ENCODE data around the gene ZNF32. TPM values are rescaled to one million over a fixed set of nuclear protein-coding genes. Genes with fewer than 3 reads are reported as not detected.

Gene ZNF32
- total and polyA plus RNA-seq, 12 donors, result 34.4 to 73.8 (median 42.4) TPM

DNA sequence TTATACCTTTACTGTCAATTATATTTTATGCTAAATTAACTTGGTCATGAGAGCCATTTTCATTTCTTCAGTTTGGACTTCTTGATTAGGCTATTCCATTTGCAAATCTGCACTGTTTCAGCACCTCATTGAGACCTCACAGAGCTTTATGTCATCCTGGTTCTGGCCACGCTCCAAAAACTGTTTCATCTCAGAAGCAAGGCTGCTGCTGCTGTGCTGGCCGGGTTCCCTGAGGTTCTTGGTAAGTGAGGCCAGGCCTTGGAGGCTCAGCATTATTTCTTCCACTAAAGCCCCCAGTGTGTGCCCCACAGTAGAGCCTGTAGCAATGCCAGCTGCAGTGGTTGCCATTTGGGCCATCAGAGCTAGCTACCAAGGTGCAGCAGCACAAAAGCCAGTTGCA lies 50.2 kb downstream of the ZNF32 start:
- DNase-seq (peak; percentile 23 to 59), ATAC-seq (peak in 6 of 8 donors; percentile 22 to 62 (median 38))
- H3K36me3 ChIP-seq, result no peaks in the 10 kb centered on the region
- H3K4me1 ChIP-seq, result peaks cover 0 to 25% (median 20%) of the 10 kb centered on the region in 9 donors
- intact Hi-C loops (cut with DNase I), result no loop called here
- TF ChIP-seq, protein P1, sequence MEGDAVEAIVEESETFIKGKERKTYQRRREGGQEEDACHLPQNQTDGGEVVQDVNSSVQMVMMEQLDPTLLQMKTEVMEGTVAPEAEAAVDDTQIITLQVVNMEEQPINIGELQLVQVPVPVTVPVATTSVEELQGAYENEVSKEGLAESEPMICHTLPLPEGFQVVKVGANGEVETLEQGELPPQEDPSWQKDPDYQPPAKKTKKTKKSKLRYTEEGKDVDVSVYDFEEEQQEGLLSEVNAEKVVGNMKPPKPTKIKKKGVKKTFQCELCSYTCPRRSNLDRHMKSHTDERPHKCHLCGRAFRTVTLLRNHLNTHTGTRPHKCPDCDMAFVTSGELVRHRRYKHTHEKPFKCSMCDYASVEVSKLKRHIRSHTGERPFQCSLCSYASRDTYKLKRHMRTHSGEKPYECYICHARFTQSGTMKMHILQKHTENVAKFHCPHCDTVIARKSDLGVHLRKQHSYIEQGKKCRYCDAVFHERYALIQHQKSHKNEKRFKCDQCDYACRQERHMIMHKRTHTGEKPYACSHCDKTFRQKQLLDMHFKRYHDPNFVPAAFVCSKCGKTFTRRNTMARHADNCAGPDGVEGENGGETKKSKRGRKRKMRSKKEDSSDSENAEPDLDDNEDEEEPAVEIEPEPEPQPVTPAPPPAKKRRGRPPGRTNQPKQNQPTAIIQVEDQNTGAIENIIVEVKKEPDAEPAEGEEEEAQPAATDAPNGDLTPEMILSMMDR (IDR thresholded peaks at IDR 0.05), result no peak
- H3K27ac ChIP-seq, result no peak overlapping the region
- no peak overlapping the region for H3K4me3 ChIP-seq
- whole genome bisulfite sequencing, 2 donors, result 17 to 28% methylated on average over 2 of the region's 2 CpGs
- H3K27me3 ChIP-seq, result no peaks in the 10 kb centered on the region
- H3K9me3 ChIP-seq, result no peaks in the 10 kb centered on the region

DNA sequence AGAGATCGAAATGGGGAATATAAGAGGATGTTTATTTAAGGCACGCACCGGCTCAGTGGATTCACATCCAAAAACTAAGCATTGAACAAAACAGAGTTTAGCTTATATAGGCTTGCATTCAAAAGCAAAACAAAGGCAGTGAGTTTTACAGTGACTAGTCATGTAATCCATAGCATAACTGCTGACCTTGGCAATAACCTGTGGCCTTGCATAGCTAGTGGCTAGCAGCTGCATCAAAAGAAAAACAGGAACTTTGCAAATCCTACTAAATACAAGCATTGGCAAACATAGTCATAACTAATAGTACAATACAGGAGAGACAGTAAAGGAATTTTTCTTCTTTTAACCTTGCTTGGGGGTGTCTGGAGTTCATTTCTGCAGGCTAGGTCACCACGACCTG lies 52.1 kb downstream of the ZNF32 start:
- TF ChIP-seq, protein P1 (IDR thresholded peaks at IDR 0.05), result no peak
- Histone ChIP-seq H3K36me3 (no peaks in the 10 kb centered on the region), H3K4me1 (peaks cover 0 to 25% (median 20%) of the 10 kb centered on the region in 9 donors), H3K27me3 (no peaks in the 10 kb centered on the region), H3K9me3 (peaks cover 0 to 9% (median 0%) of the 10 kb centered on the region in 11 donors), H3K27ac (no peak overlapping the region), H3K4me3 (no peak overlapping the region)
- WGBS, 2 donors, result 92% methylated on average over 4 of the region's 4 CpGs
- no peak for ATAC-seq
- intact Hi-C loops (cut with DNase I), result no loop called here
- no peak for DNase-seq

DNA sequence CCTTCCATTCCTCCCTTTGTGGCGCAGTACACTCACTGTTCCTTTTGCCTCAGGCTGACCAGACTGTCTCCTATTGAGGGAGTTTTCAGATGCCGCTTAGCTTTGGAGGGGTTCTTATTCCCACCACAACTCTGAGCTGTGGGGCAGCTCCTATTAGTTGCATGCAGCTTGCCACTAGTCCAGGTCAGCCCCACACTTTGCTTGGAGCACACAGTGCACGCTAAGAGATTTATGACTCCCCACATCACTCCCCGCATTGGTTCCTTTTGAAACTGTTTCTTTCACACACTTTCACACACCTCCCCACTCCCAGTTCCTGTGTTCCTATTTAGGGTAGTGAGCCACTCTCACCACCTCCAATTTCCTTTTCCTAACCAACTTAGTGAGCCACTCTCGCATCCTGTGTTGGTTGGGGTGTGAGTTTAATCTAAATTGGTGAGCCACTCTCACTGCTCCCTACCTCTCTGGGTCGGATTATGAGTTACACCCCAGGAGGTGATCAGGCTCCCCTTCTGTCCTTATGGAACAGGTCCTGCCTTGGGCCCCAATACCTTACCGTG lies 52.9 kb downstream of the ZNF32 start:
- 67 to 70% methylated on average over 7 of the region's 7 CpGs for WGBS, 2 donors
- peak in 4 of 8 donors; percentile 15 to 22 (median 17) for ATAC-seq
- H3K4me3 ChIP-seq, result peak overlapping the region in 3 of 10 donors; percentile 36 to 43 (median 37)

DNA sequence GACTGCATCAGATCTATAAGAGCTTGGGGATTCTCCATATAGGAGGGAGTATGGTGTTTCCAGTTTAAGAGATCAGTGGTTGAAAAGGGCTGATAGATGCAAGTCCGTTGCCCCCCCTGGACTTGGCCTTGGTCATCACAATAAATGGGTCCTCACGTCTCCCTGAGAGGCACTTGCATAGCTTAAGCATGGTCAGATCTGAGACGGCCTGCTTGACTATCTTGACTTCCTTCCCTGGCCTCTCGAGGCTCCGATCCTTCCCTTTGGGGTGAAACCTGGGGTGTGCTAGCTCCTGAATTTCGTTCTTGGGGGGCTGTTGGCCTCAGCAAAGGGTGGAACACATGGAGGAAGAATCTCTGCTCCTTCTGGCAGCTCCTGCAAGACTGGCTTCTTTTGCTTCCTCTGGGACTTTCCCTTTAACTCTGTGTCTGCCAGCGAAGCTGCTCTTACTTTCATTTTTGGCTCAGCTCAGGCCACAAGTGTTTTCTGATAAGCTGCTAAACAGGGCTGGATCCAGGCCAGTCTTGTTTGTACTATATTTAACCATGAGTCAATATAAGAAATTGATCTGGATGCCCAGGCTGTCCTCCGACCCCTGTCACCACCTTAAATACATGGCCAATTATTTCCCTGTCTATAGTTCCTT lies 53.6 kb downstream of the ZNF32 start:
- H3K4me1 ChIP-seq, result peaks cover 0 to 25% (median 20%) of the 10 kb centered on the region in 9 donors
- peak overlapping the region in 1 of 10 donors; percentile 40 for H3K27ac ChIP-seq
- no peaks in the 10 kb centered on the region for H3K36me3 ChIP-seq
- intact Hi-C loops (cut with DNase I), result no loop called here
- peak overlapping the region in 7 of 10 donors; percentile 16 to 43 (median 37) for H3K4me3 ChIP-seq
- no peaks in the 10 kb centered on the region for H3K27me3 ChIP-seq
- DNase-seq (peak in 1 of 2 donors; percentile 20), ATAC-seq (peak; percentile 41 to 75 (median 60))
- 9 to 22% methylated on average over 8 of the region's 8 CpGs for WGBS, 2 donors
- peaks cover 0 to 14% (median 0%) of the 10 kb centered on the region in 11 donors for H3K9me3 ChIP-seq
- TF ChIP-seq, protein P1 (IDR thresholded peaks at IDR 0.05), result no peak

More for the DNA sequence above, 52.9 kb downstream of the ZNF32 start:
- no peak for DNase-seq
- intact Hi-C loops (cut with DNase I), result no loop called here
- peaks cover 0 to 14% (median 0%) of the 10 kb centered on the region in 11 donors for H3K9me3 ChIP-seq
- H3K27ac ChIP-seq, result peak overlapping the region in 1 of 10 donors; percentile 23
- peaks cover 0 to 25% (median 20%) of the 10 kb centered on the region in 9 donors for H3K4me1 ChIP-seq
- TF ChIP-seq, protein P1 (IDR thresholded peaks at IDR 0.05), result no peak
- H3K36me3 ChIP-seq, result no peaks in the 10 kb centered on the region
- H3K27me3 ChIP-seq, result no peaks in the 10 kb centered on the region

Other genes with a start within 250 kb of the ZNF32 start
- gene HNRNPF, start 239.7 kb downstream of the ZNF32 start, total RNA-seq, result 100 to 1,000 TPM in 2 of 10 donors, 10 to 100 TPM in 8; 54.7 to 113 (median 75.2) TPM
- 10 to 100 TPM; 26.4 to 77.5 TPM for gene HNRNPF, start 239.7 kb downstream of the ZNF32 start, polyA plus RNA-seq
- gene ZNF487, start 211.8 kb downstream of the ZNF32 start, total RNA-seq, result 1 to 10 TPM; 1.6 to 4.2 (median 2.4) TPM
- 1 to 10 TPM; 3.3 to 4.3 TPM for gene ZNF487, start 211.8 kb downstream of the ZNF32 start, polyA plus RNA-seq
- 1 to 10 TPM; 1.1 to 2.5 (median 1.6) TPM for gene ZNF239, start 74.3 kb downstream of the ZNF32 start, total RNA-seq
- 1 to 10 TPM in 1 of 2 donors, under 1 TPM in 1; 0.66 to 1.2 TPM for gene ZNF239, start 74.3 kb downstream of the ZNF32 start, polyA plus RNA-seq
- 1 to 10 TPM in 8 of 10 donors, under 1 TPM in 2; 0.81 to 2.3 (median 1.5) TPM for gene ZNF485, start 42.4 kb downstream of the ZNF32 start, total RNA-seq
- gene ZNF485, start 42.4 kb downstream of the ZNF32 start, polyA plus RNA-seq, result 1 to 10 TPM in 1 of 2 donors, under 1 TPM in 1; 0.94 to 2.3 TPM